HG02981 (cell line): Measurements from ENCODE around the gene SPATC1L.

ENCODE experiments used
- ATAC-seq: cut with Tn5 transposase; IDR thresholded peaks from one replicate; pipeline ENCODE4 v1.9.1; 2021; ENCODE audit warnings: mild to moderate bottlenecking, moderate library complexity; ENCODE audit not compliant: unreplicated experiment

The SPATC1L gene

DNA sequence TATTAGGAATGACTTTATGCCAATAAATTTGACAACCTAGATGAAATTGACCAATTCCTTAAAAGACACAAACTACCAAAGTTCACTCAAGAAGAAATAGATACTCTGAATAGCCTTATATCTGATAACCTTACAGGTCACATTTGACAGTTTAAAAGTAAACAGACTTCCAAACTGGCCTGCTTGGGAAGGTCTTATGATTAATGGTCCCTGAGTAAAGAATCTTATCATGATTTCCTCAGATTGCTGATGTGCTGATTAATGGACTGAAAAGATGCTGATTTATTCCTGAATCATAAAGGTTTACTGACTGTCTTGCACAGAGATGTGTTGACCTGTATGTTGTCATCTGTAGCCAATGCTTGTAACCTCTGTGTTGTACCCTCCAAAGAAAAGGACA is 19.2 kb downstream of the SPATC1L start:
- ATAC-seq = no peak

DNA sequence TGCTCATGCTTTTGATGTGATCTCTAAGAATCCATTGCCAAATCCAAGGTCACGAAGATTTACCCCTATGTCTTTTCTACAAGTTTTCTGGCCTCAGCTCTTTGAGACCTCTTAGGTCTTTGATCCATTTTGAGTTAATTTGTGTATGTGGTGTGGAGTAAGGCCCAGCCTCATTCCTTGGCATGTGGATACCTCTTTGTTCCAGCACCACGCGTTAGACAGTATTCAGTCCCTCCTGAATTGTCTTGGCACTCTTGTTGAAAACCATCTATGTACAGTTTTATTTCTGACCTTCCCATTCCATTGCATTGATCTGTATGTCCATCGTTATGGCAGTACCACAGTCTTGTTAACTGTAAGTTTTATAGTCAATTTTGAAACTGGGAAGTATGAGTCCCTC is 20.9 kb downstream of the SPATC1L start:
- no peak for ATAC-seq

DNA sequence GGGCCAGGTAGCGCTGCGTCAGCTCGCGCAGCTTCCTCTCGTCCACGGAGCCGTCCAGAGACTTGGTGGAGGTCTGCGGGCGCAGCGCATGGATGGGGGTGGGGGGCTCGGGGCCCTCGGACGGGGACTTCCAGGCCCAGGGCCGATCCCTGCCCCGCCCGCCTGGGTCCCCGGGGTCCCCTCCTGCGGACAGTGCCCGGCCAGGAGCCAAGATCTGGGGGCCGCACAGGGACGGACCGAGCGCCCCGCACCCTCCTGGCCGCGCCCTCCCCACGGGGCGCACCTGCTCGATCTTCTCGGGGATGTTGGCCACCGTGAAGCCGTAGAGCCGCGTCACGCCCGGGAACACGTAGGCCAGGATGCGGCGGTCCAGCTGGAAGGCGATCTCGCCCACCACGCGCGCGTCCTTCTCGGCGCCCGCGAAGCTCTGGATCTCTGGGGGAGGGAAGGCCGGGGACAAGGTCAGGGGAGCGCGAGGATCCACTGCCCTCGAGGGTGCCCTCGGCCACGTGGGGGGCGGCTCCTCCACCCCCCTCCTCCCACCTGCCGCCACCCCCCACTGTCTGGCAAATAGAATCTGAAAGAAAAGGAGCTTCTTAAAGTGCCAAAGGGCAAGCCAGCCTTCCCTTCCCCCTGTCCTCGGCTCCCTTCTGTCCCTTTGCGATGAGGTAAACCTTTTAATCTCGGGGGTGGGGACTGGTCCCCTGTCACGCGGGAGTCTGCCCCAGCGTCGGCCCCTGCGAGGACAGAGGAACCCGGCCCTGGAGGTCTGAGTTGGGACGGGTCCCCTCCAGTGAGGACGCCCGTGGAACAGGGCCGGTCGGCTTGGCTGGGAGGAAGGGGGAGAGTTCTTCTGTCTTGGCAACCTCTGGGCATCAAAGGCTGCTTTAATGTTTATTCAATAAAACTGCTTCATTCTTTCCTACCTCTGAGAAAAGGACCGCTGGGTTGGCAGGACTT is 22.3 kb downstream of the SPATC1L start:
- no peak for ATAC-seq

DNA sequence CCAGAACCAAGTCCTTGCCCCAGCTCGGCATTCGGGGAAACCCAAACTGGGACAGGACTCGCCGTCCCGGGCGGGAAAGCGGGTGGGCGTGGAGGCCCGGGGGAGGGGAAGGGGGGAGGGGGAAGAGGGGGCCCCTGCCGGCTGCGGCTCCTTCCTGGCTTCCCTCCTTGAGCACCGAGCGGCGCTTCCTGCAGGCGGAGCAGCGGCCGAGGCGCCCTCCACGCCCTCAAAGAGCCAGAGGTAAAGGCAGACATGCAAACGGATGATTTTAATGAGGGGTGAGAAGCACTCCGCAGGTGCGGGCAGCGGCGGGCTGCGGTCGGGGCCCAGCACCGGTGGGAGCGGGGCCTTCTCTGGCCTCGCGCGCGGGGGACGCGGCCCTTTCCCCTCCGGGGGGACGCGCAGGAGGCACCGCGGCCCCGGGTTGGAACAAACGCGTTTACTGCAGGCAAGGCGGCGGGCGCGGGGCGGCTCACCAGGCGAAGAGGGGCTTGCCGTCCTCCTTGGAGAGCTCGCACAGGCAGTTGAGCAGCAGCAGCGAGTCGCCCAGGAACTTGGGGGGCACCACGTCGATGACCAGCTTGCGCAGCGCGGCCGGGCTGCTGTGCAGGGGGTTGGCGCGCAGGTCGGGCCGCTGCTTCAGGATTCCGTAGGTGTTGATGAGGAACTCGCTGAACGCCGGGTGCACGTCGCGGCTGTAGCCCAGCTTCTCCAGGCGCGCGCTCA is 23.2 kb downstream of the SPATC1L start:
- ATAC-seq = no peak

DNA sequence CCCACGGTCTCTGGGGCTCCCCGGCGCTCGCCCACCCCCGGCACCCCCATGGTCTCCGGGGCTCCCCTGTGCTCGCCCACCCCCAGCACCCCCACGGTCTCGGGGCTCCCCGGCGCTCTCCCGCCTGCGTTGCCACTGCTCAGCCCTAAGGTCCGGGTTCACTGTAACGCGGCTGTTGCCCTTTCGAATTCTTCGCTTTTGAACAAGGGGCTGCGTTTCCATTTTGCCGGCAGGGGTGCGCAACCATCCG is 23.7 kb downstream of the SPATC1L start:
- ATAC-seq = no peak

DNA sequence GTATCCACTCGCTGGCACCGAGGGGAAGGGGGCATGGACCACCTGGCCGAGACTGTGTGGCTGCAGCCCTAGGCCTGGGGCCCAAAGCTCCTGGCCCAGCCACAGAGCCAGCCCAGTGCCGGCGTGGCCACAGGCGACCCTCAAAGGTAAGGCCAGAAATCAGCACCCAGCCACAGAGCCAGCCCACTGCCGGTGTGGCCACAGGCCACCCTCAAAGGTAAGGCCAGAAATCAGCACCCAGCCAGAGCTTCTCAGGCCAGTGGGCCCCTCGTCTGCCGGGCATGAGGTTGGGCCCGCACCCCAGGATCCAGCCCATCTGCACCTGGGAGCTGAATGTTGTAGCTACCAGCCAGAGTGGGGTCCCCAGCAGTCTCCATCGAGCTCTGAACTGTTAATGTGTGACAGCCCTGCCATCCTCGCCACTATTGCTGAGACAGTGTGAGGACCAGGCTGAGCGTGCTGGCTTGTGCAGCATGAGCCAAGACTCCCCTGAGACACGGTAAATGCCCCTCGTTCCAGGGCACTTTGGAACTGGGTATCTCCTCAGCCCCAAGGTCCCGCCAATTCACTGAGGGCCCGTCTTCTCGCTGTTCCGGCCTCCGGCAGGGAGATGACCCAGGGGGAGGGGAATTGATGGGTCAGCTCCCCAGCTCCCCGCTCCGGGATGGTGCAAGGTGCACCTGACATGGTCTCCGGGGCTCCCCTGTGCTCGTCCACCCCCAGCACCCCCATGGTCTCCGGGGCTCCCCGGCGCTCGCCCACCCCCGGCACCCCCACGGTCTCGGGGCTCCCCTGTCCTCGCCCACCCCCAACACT is 24.2 kb downstream of the SPATC1L start:
- ATAC-seq = no peak

DNA sequence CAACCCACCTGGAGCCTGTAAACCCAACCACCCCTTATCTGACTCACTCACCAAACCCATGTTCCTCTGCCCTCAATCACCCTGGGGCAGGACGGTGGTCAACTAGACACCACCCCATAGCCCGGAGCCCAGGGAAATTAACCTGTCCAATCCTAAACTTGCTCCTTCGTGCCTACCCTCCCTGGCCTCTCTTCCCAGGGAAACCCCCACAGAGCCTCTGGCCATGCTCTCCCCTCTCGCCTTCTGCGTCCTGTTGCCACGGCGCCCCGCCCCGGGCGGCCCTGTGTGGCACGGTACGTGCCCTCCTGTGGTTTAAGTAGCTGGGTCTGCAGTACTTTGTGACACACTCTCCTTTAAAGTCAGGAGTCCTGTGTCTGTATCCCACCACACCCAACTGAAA is 24.9 kb downstream of the SPATC1L start:
- no peak for ATAC-seq

DNA sequence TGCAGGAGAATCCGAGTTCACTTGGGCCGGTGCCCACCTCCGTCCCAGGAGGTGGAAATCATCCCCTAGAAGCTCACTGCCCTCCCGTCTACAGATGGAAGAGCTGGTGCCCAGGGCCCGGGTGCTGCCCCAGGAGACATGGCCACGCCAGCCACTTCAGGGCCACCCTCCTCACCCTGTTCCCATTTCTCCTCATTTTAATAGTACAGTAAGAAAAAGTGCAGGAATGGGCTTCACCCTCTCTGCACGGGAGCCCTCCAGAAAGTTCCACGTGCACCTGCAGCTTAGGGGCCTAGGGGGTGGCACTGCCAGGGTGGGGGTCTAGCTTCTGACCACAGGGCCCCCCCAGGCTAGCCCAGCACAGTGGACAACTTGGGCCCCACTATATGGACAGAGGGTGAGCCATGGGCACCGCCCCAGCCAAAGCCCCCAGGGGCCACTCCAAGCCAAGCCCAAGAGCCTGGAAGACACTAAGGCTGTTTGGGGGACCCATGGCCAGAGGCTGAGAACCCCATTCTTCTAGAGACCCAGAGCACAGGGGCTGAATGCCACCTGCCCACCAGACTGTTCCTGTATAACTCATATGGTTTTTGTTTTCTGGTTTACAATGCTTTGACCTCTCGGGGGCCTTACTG is 25.5 kb downstream of the SPATC1L start:
- no peak for ATAC-seq

DNA sequence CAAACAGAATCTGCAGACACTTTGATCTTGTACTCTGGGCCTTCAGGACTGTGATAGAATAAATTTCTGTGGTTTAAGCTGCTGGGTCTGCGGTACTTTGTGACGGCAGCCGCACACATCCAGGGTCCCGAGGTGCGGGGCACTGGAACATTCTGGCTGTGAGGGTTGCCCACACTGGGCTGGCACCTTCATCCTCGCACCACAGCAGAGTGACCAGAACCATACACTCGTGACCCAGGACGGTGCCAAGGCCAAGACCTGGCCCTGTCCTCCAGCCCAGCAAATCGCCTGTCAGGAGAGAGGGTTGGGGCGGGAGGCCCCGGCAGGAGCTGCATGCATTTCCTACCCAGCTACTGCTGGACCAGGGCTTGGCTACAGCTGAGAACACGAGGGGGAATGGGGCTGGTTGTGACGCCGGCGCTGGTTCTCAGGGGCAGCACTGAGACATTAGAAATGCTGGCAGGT is 26.2 kb downstream of the SPATC1L start:
- no peak for ATAC-seq

DNA sequence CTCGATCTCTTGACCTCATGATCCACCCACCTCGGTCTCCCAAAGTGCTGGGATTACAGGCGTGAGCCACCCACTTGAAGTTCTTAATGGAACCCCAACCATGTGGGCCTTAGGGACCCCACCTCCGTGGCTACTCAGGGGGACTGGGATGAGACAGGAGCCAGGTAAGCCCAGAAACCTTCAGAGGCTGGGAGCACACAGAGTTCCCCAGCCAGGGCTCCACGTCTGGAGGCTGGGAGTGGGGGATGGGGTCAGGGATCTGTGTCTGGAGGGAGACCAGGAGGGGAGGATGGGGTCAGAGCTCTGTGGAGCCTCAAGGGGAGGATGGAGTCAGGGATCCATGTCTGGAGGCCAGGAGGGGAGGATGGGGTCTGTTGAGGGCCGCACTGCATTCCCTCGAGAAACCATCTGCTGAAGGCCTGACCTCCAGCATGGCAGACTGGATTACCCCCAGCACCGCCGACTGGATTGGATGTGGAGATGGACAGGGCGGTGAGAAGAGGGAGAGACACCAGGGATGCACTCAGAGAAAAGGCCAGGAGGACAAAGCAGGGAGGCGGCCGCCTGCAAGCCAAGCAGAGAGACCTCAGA is 26.8 kb downstream of the SPATC1L start:
- ATAC-seq = no peak

DNA sequence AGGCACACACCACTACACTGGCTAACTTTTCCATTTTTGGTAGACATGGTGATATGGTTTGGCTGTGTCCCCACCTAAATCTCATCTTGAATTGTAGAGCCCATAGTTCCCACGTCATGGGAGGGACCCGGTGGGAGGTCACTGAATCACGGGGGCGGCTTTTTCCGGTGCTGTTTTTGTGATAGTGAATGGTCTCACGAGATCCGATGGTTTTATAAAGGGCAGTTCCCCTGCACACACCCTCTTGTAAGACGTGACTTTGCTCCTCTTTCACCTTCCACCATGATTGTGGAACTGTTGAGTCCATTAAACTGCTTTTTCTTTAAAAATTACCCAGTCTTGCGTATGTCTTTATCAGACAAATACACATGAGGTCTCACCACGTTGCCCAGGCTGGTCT is 27.6 kb downstream of the SPATC1L start:
- ATAC-seq = no peak

DNA sequence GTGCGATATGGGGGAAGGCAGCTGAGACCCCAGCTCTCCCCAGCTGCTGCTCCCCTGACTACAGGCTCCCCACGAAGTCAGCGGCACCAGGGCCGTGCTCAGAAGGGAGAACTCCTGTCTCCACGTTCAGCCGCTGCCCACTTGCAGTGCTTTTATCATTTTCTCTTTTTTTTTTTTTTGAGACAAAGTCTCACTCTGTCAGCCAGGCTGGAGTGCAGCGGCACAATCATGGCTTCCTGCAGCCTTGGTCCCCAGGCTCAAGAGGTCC is 27.9 kb downstream of the SPATC1L start:
- ATAC-seq = no peak

DNA sequence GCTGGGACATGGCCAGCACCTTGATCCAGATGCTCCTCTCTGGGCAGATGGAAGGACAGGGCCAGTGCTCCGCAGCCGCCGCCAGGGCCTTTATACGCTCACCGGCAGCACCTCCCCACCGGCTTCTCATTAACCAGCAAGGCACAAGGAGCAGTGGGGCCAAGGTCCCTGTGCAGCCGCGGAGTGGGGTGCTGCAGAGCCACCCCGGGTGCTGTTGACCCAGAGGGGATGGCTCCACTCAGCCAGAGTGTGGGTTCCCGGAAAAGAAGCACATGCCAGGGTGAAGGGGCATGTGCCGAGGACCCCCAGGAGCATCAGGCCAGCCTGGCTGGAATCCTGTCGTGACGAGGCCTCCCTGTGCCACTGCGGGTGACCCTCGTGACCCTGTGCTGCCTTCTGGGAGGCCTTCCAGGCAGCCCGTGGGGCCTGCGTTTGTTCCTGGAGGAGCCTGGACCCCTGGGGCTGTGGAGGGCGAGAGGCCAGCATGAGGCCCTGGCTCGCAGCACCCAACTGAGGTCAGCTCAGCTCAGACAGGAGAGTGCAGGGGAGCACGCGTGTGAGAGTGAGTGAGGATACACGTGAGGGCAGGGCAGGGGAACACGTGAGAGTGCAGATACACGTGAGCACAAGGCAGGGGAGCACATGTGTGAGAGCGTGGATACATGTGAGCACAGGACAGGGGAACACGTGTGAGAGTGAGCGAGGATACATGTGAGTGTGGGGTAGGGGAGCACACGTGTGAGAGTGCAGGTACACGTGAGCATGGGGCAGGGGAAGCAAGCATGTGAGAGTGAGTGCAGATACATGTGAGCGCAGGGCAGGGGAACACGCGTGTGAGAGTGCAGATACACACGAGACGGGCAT is 28.5 kb downstream of the SPATC1L start, which contains the start of gene FTCD:
TSS of gene FTCD (minus strand) at position 66 of the 864 bp plus-strand sequence. CDS start at position 10, 56 bp downstream.
- ATAC-seq = no peak

DNA sequence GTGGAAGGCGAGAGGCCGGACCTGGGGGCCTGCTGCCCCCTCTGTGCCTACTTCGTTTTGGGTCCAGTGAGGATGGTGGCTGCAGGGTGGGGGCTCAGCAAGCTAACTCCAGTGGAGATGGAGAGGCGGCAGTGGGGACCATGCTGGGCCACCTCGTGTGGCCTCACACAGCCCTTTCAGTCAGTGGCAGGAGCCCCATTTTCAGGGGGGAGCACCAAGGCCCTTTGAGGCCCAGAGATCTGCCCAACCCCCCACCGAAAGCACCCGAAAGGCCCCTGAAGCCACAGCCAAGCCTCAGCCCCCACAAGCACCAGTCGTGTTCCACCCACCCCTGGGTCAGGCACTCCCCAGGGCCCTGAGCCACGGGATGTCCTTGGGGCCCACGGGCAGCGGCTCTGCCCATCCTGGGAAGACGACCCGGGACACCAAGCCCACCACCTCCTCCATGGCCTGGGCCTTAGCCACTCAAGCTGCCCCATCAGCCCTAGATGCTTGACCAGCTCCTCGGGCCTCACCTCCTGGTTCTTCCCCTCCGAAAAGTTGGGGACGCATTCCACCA is 29.2 kb downstream of the SPATC1L start:
- ATAC-seq = no peak

DNA sequence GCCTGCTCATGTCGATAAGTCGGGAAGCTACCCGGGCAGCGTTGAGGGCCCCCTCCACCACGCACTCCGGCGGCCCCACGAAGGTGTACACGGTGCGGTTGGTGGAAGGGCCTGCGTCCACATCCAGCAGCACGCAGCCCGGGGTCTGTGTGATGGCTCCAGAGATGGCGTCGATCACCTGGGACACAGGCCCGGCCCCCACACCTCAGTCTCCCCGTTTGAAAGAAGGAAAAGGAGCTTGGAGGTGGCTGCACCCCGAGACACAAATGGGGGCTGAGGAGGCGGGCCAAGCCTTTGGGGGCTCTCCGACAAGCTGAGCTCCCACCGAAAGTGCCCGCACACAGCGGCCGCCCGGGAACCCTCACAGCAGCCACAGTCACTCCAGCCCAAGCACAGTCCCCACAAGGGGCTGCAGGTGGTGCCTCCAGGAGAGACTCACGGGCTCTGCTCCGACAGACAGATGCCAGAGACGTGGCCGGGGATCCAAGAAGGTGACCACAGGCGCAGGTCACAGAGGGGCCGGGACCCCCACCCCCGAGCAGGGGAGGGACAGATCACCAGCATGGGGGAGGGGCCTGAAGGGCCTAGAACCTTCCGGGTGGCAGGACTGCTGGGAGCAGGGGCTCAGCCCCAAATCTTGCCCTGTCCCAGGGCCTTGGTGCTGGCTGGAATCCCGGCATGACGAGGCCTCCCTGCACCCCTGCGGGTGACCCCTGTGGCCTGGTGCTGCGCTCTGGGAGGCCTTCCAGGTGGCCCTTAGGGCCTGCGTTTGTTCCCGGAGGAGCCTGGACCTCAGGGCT is 29.9 kb downstream of the SPATC1L start:
- no peak for ATAC-seq

DNA sequence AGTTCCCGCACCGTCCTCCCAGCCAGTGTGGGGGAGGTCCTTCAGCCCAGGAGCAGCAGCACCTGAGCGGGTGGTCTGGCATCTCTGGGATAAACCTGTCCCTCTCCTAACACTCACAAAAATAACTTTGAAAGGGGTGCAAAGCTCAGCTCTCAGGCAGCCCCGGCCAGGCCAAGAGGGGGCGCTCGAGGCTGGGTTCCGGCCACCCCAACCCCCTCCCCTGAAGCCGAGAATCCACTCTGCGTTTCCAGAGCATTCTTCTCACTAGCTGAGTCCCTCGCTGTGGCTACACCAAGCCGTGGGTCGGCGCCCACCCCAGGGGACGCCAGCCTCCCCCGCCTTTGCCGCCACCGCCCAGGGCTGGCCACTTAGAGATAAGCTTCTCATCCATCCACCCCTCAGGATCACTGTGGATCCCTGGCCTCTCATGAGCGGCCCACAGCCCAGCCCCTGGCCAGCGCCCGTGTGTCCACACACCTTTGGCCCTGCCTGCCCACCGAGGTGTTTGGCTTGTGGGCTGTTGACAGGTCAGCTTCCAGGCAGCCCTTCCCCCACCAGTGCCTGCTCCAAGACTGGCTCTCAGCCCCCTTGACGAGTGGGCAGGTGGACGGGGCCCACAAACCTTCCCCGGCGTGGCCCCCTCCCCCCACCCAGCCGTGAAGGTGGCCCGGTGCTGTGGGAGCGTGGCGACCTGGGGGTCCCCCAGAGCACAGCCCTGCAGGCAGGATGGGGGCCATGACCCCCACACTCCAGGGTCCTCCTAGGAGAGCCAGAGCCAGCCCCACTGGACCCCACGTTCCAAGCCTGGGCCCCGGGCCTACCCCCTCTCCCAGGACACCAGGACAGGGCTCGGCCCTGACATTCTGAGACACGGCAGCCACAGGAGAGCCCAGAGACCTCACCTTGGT is 30.8 kb downstream of the SPATC1L start:
- no peak for ATAC-seq

DNA sequence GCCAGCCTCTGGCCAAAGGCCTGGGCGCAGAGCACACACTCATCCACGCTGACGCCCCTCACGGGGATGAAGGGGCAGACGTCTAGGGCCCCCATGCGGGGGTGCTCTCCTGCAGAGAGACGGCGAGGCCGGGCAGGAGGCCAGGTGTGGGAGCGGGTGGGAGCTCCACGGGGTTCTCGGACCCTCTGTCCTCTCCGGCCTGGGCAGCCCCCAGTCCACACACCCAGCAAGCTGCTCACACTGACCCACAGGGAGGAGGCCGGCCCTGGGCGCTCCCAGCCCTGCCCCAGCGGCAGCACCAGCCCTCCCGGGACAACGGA is 31.4 kb downstream of the SPATC1L start:
- no peak for ATAC-seq
